ENCODE data around the gene CCDC24. TPM values are rescaled to one million over a fixed set of nuclear protein-coding genes. Genes with fewer than 3 reads are reported as not detected.

Gene CCDC24
- total RNA-seq, 1 experiment from 2014 or later, result 10.5 TPM

DNA sequence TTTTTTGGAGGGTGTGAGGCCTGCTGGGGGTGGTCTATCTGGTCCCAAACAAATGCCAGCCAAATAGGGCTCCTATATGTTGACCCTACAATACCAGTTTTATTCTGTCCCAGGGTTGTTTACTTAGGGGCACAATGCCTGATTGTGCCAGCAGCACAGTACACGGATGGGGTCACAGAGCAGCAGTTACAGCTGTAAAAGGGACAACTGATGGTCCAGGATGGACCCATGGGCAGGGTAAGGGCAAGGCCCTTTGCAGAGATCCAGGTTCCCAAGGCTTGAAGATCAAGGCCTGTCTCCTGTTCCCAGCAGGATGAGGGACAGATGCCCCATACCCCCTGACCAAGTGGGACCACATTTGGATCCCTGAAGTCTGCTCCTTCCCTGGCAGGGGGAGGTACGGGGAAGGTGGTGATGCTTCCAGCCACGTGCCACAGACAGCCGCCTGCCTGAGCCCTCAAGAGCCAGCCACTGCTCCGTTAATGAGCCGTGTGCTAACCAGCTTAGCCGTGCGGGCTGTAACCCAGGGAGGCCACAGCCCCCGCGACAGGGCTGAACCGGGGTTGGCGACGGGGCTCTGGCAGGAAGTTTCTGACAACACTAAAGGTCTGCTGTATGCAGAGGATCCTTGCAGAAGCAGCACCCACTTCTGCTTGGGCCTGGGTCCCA, 21.7 kb downstream of the CCDC24 start:
- DNase-seq, result no peak
- Histone ChIP-seq H3K36me3 (replicated peaks; ENCODE audit: control insufficient read depth, insufficient read depth, low read length) (no peaks in the 10 kb centered on the region; the same call in none of the 2 replicates), H3K27me3 (ENCODE audit: control insufficient read depth, insufficient read depth, low read length) (no peaks in the 10 kb centered on the region), H3K4me3 (ENCODE audit: insufficient read depth, low read depth, low read length) (no peak overlapping the region)

DNA sequence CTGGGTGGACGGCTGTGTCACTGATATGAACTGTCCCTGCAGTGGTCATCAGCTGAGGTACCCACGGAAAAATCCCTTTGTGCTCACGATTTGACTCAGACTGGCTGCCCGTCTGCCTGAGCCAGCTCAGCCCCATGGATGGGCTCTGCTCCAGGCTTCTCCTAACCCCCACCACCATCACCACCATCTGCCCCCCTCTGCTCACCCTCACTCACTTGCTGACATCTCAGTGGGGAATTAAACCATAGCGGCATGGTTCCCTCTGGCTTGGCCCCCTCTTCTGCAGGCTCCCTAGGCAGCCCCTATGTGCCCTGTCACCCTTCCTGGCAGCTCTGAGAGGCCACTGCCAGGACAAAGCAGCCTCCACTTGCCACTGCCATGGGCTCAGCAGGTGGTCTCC, 22.6 kb downstream of the CCDC24 start:
- no peaks in the 10 kb centered on the region; the same call in 1 of the 2 replicates for H3K36me3 ChIP-seq (replicated peaks; ENCODE audit: control insufficient read depth, insufficient read depth, low read length)
- H3K27me3 ChIP-seq (ENCODE audit: control insufficient read depth, insufficient read depth, low read length), result no peaks in the 10 kb centered on the region
- no peak for DNase-seq
- H3K4me3 ChIP-seq (ENCODE audit: insufficient read depth, low read depth, low read length), result no peak overlapping the region

DNA sequence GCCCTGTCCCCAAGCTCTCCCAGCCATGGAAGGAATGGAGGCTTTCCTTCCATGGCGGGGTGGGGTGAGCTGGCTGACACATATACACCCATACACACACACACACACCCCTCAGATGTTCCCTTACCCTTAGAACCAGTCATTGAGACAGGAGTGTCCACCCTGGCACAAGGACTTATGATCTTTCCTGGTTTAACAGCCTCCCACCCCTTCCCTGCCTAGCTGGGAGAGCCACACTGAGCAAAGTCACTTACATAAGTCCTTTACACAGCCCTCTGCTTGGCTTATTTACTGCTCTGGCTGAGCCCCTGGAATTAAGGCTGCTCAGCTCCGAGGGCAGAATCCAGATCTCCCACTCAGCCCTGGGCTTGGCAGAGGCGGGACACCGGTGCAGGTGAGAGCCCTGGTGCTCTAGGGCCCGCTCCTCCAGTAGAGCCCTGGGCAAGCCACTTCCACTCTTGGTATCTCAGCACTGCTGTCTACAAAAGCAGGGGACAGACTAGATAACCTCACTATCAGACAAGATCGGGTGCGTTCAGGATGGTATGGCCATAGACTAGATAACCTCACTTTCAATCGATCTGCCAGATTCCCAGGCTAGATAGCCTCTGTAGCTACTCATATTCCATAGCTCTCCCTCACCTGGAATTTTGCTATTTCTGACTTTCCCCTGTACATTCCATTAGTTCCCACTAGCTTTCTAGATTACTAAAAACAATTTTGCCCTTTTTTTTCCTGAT, 23.1 kb downstream of the CCDC24 start:
- Histone ChIP-seq H3K36me3 (replicated peaks; ENCODE audit: control insufficient read depth, insufficient read depth, low read length) (no peaks in the 10 kb centered on the region; the same call in 1 of the 2 replicates), H3K27me3 (ENCODE audit: control insufficient read depth, insufficient read depth, low read length) (no peaks in the 10 kb centered on the region), H3K4me3 (ENCODE audit: insufficient read depth, low read depth, low read length) (no peak overlapping the region)
- DNase-seq, result no peak

DNA sequence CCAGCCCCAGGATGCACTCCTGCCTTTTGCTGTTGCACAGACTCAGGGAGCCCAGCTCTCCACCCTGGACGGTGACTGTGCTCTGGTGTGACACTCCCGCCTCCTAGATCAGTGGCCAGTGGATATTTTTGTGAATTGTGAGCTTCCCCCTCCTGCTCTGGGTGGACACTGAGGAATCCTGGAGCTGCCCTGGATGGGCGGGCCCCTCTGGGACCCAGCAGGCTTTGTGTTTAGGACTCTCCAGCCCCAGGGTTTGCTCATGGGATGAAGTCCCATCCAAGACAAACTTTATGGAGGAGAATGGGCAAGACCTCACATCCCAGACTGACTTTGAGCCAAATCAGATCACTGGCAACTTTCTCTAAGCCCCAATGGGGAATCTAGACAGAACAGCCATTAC, 23.8 kb downstream of the CCDC24 start:
- H3K4me3 ChIP-seq (ENCODE audit: insufficient read depth, low read depth, low read length), result no peak overlapping the region
- no peak for DNase-seq
- H3K27me3 ChIP-seq (ENCODE audit: control insufficient read depth, insufficient read depth, low read length), result no peaks in the 10 kb centered on the region
- no peaks in the 10 kb centered on the region; the same call in 1 of the 2 replicates for H3K36me3 ChIP-seq (replicated peaks; ENCODE audit: control insufficient read depth, insufficient read depth, low read length)

GRCh38 chr1:44016041-44016889, 24.9 kb downstream of the CCDC24 start:
- H3K4me3 ChIP-seq (ENCODE audit: insufficient read depth, low read depth, low read length), result no peak overlapping the region
- H3K36me3 ChIP-seq (replicated peaks; ENCODE audit: control insufficient read depth, insufficient read depth, low read length), result peaks cover 1% of the 10 kb centered on the region
- DNase-seq, result no peak
- H3K27me3 ChIP-seq (ENCODE audit: control insufficient read depth, insufficient read depth, low read length), result no peaks in the 10 kb centered on the region

DNA sequence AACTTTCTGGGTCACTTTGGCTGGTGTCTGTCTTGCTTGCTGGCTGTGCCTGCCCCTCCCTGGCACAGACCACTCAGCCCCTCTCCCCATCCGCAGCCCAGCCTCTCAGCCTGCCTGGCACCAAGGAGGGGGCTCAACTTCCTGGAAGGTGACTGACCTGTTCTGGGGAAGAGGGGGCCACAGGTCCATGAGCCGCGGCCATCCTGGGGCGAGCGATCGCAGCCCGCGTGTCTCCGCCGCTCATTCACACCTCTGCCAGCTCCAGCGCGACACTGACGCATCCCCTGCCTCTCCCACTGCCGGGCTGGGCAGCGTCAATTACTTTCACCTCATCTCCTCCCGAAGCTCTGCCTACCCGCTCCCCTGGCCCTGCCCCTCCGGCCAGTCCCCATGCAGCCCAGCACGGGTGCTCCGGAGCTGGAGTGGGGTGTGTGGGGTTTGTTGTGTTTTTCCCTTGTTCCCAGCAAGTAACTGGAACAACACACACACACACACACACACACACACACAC, 25.5 kb downstream of the CCDC24 start:
- Histone ChIP-seq H3K27me3 (ENCODE audit: control insufficient read depth, insufficient read depth, low read length) (no peaks in the 10 kb centered on the region), H3K4me3 (ENCODE audit: insufficient read depth, low read depth, low read length) (no peak overlapping the region), H3K36me3 (replicated peaks; ENCODE audit: control insufficient read depth, insufficient read depth, low read length) (peaks cover 1% of the 10 kb centered on the region)
- DNase-seq, result peak; percentile 61

GRCh38 chr1:44019466-44019948, 28.1 kb downstream of the CCDC24 start:
- no peak for DNase-seq
- H3K4me3 ChIP-seq (ENCODE audit: insufficient read depth, low read depth, low read length), result no peak overlapping the region
- no peaks in the 10 kb centered on the region for H3K27me3 ChIP-seq (ENCODE audit: control insufficient read depth, insufficient read depth, low read length)
- peaks cover 5% of the 10 kb centered on the region for H3K36me3 ChIP-seq (replicated peaks; ENCODE audit: control insufficient read depth, insufficient read depth, low read length)

GRCh38 chr1:44020464-44020863, 29.1 kb downstream of the CCDC24 start:
- H3K4me3 ChIP-seq (ENCODE audit: insufficient read depth, low read depth, low read length), result no peak overlapping the region
- DNase-seq, result peak; percentile 13
- H3K27me3 ChIP-seq (ENCODE audit: control insufficient read depth, insufficient read depth, low read length), result no peaks in the 10 kb centered on the region
- peaks cover 5% of the 10 kb centered on the region for H3K36me3 ChIP-seq (replicated peaks; ENCODE audit: control insufficient read depth, insufficient read depth, low read length)

- DNase-seq, result no peak
- Histone ChIP-seq H3K4me3 (ENCODE audit: insufficient read depth, low read depth, low read length) (no peak overlapping the region), H3K36me3 (replicated peaks; ENCODE audit: control insufficient read depth, insufficient read depth, low read length) (peaks cover 5% of the 10 kb centered on the region), H3K27me3 (ENCODE audit: control insufficient read depth, insufficient read depth, low read length) (no peaks in the 10 kb centered on the region)
Observed at GRCh38 chr1:44021156-44021555, 29.8 kb downstream of the CCDC24 start.

GRCh38 chr1:44021581-44022321, 30.4 kb downstream of the CCDC24 start:
- H3K27me3 ChIP-seq (ENCODE audit: control insufficient read depth, insufficient read depth, low read length), result no peaks in the 10 kb centered on the region
- H3K4me3 ChIP-seq (ENCODE audit: insufficient read depth, low read depth, low read length), result no peak overlapping the region

GRCh38 chr1:44024031-44024902, 32.9 kb downstream of the CCDC24 start:
- Histone ChIP-seq H3K36me3 (replicated peaks; ENCODE audit: control insufficient read depth, insufficient read depth, low read length) (peaks cover 5% of the 10 kb centered on the region), H3K27me3 (ENCODE audit: control insufficient read depth, insufficient read depth, low read length) (no peaks in the 10 kb centered on the region; the same call in 1 of the 2 replicates)
- DNase-seq, result peak; percentile 30

More at GRCh38 chr1:44021581-44022321, 30.4 kb downstream of the CCDC24 start:
- DNase-seq, result peak; percentile 49
- peaks cover 5% of the 10 kb centered on the region for H3K36me3 ChIP-seq (replicated peaks; ENCODE audit: control insufficient read depth, insufficient read depth, low read length)

GRCh38 chr1:44024903-44025525, 33.6 kb downstream of the CCDC24 start:
- no peak overlapping the region for H3K4me3 ChIP-seq (ENCODE audit: insufficient read depth, low read depth, low read length)
- H3K27me3 ChIP-seq (ENCODE audit: control insufficient read depth, insufficient read depth, low read length), result no peaks in the 10 kb centered on the region; the same call in 1 of the 2 replicates
- H3K36me3 ChIP-seq (replicated peaks; ENCODE audit: control insufficient read depth, insufficient read depth, low read length), result peaks cover 5% of the 10 kb centered on the region
- DNase-seq, result peak; percentile 11

More at GRCh38 chr1:44024031-44024902, 32.9 kb downstream of the CCDC24 start:
- H3K4me3 ChIP-seq (ENCODE audit: insufficient read depth, low read depth, low read length), result no peak overlapping the region
